Measurements from ENCODE around the gene KDM4F.
A peak's percentile ranks its signal among the peaks of the same experiment; 100 is the strongest.

KDM4F gene

DNA sequence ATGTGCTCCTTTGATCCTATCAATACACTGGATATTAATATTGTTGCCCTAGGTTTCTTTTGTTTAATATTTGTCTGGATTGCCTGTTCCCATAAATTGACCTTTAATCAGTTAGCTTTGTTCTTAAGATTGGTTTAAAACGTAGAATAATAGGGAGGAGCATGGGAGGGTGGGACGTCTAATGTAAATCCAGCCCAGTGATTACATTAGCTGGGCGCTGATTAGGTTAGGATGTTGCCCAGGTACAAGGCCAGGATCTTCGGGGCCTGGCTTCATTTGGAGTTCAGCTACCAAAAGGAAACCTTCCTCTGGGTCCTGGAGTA is 17.5 kb downstream of the KDM4F start, which contains the start of gene SRSF8:
TSS of gene SRSF8 (plus strand) at position 204 of the 323 bp plus-strand sequence. CDS start 308 bp downstream, outside the sequence.
- no peak for DNase-seq

- DNase-seq, result peak; percentile 55 to 75
Measured at GRCh38 chr11:95067039-95067840, 18.0 kb downstream of the KDM4F start.

GRCh38 chr11:95067841-95068219 is 18.6 kb downstream of the KDM4F start:
- peak in 1 of 2 experiments; percentile 40 for DNase-seq

DNA sequence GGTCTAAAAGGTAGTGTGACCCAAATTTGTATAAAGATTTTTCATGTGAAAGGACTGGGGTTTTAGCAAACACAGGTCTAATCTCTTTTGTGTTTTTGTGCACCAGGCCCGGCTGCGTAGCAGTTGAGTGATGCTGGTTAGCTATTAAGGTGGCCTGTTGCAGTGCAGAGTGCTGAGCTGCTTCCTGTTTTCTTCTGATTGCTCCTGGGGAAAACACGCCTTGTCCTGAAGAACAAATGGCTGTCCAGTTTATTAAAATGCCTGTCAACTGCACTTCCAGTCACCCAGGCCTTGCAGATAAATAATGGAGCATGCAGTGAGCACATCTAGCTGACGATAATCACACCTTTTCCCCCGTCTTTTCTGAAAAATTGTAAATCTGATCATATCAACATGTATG is 19.3 kb downstream of the KDM4F start:
- peak; percentile 53 to 57 for DNase-seq

GRCh38 chr11:95070471-95070870 is 21.2 kb downstream of the KDM4F start:
- DNase-seq, result no peak

GRCh38 chr11:95072948-95073347 is 23.7 kb downstream of the KDM4F start:
- DNase-seq, result no peak

- DNase-seq, result no peak
Measured at GRCh38 chr11:95074792-95075563, 25.8 kb downstream of the KDM4F start.

DNA sequence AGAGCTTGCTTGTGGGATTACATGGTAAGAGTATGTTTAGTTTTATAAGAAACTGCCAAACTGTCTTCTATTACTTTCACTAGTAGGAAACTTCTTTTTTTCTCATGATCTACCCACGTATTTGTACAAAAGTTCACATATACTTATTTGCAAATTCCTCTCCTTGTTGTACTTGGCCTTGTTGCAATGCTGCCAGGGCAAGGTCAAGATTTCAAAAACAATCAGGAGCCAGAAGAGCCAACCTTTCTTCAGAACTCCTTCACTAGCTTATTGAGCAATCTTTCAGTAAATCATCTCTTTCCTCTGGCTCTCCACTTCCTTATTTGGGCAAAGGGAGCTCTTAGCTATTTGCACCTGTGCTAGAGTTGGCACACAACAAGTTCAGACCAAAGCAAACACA is 27.2 kb downstream of the KDM4F start:
- DNase-seq, result no peak

DNA sequence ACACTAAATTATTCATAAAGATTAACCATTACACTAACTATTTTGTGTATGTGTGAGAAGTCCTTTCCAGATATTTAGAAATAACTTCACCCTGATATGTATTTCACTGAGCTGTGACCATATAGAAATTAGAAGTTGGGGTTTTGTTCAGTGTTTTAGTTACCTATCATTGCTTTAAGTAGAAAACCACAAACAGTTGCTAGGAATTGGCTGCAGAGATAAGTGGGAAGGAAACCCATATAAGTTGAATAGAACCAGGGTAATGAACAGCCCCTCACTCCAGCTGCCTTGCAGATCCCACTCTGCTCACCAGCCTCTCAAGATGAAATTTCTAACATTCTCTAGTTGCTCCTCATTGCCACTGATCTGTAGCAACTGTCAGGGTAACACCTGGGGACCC is 27.8 kb downstream of the KDM4F start:
- DNase-seq, result no peak

- DNase-seq, result no peak
Measured at GRCh38 chr11:95078526-95078925, 29.3 kb downstream of the KDM4F start.

DNA sequence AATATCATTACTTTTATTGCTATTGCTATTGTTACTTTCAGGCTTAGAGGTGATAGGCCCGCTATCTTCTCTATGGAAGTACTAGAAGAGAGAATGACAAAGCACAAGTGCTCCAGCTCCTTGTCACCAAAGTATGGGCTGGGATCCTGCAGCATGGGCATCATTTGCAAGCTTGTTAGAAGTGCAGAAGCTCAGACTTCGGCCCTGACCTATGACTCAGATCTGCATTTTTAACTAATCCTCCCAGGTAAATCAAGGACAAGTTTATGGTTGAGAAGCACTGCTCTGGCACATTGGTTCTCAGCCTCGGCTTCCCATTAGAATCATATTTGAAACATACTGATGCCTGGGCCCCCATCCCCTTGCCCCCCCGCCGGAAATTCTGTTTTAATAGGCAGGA is 31.8 kb downstream of the KDM4F start:
- no peak for DNase-seq

- DNase-seq, result no peak
Measured at GRCh38 chr11:95081412-95081811, 32.2 kb downstream of the KDM4F start.

DNA sequence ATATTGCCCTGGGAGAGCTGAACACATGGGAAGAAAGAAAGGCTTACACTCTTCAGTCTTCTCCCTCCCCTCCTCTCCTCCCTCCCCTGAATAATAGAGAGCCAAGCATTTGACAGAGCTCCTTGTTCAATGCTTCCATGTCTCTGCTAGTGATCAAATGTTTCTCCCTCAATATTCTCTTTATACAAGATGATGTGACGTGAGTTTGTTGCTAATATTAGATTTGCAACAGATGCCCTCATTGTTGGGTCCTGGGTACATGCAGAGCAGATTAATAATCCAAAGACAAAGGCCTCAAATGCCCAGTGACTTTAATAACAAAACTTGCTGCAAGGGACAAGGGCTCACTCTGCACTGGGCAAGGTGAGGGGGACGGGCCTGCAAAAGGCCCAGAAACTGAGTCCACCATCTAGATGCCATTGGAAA is 33.4 kb downstream of the KDM4F start:
- DNase-seq, result no peak

- DNase-seq, result no peak
Measured at GRCh38 chr11:95084509-95084908, 35.3 kb downstream of the KDM4F start.

GRCh38 chr11:95085117-95085816 is 36.0 kb downstream of the KDM4F start:
- no peak for DNase-seq

DNA sequence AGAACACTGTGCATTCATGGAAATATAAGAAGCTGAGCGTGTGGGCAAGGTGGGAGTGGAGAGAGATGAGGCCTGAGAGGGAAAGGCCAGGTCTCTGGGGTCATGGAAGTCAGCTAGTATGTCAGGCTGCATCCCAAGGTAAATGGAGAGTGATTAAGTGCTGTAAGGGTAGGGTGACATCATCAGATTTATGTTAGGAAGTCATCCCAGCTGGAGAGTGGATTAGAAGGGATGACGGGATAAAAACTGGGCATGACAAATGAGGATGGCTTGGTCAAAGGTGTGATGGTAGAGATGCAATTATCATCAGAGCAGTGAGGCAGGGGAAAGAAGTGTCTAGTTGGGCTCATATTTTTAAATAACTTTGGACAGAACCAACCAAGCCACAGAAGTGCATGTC is 36.9 kb downstream of the KDM4F start:
- DNase-seq, result no peak

DNA sequence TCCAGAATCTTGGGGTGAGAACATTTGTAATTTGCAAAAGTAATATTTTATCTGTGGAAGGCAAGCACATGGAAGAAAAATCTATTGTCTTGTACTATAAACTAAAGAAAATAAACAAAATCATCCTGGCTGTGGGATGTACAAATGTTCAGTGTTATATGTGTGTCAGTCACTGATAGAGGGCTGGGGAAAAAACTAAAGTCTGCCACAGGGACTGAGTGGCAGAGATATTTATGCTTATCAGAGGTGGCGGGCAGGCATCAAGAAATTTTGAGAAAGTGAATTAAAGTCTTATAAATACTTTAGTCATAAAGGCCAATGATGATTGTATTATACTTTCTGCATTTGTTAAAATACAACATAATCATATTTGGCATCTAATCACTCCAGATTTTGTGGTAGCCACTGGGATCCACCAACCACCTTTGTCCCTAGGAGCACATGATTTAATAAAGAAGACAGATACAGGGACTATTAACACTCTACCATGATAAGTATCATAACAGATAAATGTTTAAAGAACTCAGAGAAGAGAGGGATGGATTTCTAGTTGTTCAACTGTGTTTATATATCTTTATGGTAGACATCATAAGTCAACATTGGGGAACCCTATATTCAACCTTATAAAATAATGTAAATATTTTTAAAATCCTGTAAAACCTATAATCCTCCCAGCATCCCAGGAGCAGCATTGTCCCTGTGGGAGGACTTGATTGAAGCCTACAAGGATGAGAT is 37.8 kb downstream of the KDM4F start:
- no peak for DNase-seq

DNA sequence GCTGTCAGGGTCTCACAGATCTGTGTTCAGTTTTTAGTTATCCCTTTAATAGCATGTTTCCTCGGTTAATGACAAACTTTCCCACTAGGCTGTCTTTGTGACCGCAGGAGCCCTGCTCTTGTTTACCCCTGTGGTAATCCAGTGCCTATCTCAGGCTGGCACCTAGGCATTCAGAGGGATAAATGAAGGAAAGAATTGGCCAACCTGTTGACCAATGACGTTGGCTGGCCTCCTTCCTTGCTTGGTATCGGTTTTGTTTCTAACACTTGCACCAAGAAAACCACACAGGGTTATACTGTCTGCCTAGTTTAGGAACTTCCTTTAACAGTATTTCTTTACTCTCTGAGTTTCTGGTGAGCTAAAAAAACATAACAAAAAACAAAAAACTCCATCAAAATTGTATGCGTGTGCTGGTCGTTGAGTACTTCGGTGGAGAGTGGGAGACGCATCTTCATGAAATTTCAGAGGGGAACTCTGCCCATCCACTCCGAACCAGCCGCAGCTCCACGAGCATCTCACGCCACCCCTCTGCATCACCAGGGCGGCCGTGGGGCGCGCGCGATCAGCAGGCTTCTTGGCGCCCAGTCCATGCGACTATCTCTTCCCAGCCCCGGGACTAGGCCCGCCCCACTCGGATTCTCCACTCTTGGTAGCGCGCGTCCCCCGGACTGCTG is 39.9 kb downstream of the KDM4F start:
- DNase-seq, result no peak

DNA sequence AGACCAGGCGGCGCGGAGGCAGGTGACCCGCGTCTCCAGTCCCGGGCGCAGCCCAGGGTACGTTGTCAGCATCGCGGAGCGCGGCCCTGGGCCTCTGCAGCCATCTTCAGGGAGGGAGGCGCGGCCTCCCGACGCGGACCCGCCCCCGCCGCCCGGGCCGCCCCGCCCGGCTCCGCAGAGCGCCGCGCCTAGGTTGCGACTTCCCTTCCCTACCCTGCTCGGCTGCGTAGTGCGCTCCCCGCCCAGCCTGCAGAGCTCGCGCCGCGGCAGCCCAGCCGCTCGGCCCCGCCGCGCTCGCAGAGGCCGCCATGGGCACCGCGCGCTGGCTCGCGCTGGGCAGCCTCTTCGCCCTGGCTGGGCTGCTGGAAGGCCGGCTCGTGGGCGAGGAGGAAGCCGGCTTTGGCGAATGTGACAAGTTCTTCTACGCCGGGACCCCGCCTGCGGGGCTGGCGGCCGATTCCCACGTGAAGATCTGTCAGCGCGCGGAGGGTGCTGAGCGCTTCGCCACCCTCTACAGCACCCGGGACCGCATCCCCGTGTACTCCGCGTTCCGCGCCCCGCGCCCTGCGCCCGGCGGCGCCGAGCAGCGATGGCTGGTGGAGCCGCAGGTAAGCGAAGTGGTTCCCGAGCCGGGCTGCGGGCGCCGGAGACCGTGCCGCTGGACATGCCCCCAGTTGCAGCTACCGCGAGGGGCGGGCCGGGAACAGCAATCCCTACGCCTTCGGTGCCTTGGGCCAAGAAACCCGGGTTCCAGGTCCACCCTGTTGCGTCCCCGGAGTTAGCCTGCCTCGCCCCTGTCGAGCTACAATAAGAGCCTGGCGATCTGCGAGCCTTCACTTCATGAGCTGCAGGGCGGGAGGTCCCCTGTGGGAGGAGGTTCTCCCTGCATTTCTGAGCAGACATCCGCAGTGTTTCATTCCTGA is 40.7 kb downstream of the KDM4F start, which contains the start of gene ENDOD1:
TSS of gene ENDOD1 (plus strand) at position 227 of the 923 bp plus-strand sequence. CDS start at position 309, 82 bp downstream.
- peak; percentile 23 to 73 for DNase-seq

- DNase-seq, result no peak
Measured at GRCh38 chr11:95091663-95092180, 42.5 kb downstream of the KDM4F start.

Measured in NCI-H1930 (cell line).